Natural killer cell (primary cell): ENCODE measurements around the gene ARHGEF11. TPM values are rescaled to one million over a fixed set of nuclear protein-coding genes. Genes with fewer than 3 reads are reported as not detected.

Experiments used
- ATAC-seq, 3 donors: fragments of 150-1000 bp in 2 of 3; fragments of 200-7000 bp in 1 of 3; cut with Tn5 transposase; 1 replicate in 1 of 3; 2 replicates in 2 of 3; pipeline ENCODE4 v1.10.0; 2021; ENCODE audit warnings: mild to moderate bottlenecking in 2 of 3, moderate library complexity in 2 of 3
- DNase-seq, 2 donors: peaks; one replicate each; pipeline versions ENCODE4 v3.0.0 to v3.0.0-alpha.2; 2013 to 2021; ENCODE audit warnings: mixed read lengths in 1 of 2
- H3K27ac ChIP-seq: one replicate; pipeline ENCODE4 v1.5.1; 2013; ENCODE audit warnings: mild to moderate bottlenecking, low read length
- H3K27me3 ChIP-seq: one replicate; pipeline ENCODE4 v1.6.1; 2013; ENCODE audit warnings: low read length; ENCODE audit not compliant: control insufficient read depth, insufficient read depth
- H3K36me3 ChIP-seq: one replicate; pipeline ENCODE4 v1.6.1; 2013; ENCODE audit warnings: low read length; ENCODE audit not compliant: control insufficient read depth, insufficient read depth
- H3K4me1 ChIP-seq: one replicate; pipeline ENCODE4 v1.6.1; 2013; ENCODE audit warnings: low read length; ENCODE audit not compliant: control insufficient read depth, insufficient read depth
- H3K4me3 ChIP-seq: one replicate; pipeline ENCODE4 v1.5.1; 2013; ENCODE audit warnings: low read length
- H3K9me3 ChIP-seq: one replicate; pipeline ENCODE4 v1.6.1; 2013; ENCODE audit warnings: low read length; ENCODE audit not compliant: control insufficient read depth, insufficient read depth
- H3K27ac Mint-ChIP-seq, 2 donors: one replicate each; pipeline ENCODE4 v1.8.0; 2022; ENCODE audit warnings: mild to moderate bottlenecking in 2 of 2, mixed read lengths in 2 of 2, moderate library complexity in 1 of 2
- H3K27me3 Mint-ChIP-seq, 2 donors: one replicate each; pipeline ENCODE4 v1.8.0; 2022; ENCODE audit warnings: low read depth in 2 of 2, mixed read lengths in 2 of 2
- H3K36me3 Mint-ChIP-seq: one replicate; pipeline ENCODE4 v1.8.0; 2022; ENCODE audit warnings: mixed read lengths
- H3K4me1 Mint-ChIP-seq, 2 donors: one replicate each; pipeline ENCODE4 v1.8.0; 2022; ENCODE audit warnings: mixed read lengths in 2 of 2
- H3K4me3 Mint-ChIP-seq: one replicate; pipeline ENCODE4 v1.8.0; 2022; ENCODE audit warnings: mild to moderate bottlenecking, moderate library complexity, mixed read lengths
- H3K9me3 Mint-ChIP-seq, 2 donors: one replicate each; pipeline ENCODE4 v1.8.0; 2022; ENCODE audit warnings: mixed read lengths in 2 of 2
- CTCF ChIP-seq: fragments of 200-600 bp; IDR thresholded peaks from one replicate; pipeline ENCODE4 v1.8.0; 2022; ENCODE audit warnings: antibody characterized with exemption
- WGBS: methylation state at CpG from one replicate; pipeline ENCODE4 v1.1.7; 2013; ENCODE audit warnings: missing lambda C conversion rate; ENCODE audit not compliant: insufficient coverage; 5-methylcytosine and 5-hydroxymethylcytosine counted together
- intact Hi-C: fragments of 100-400 bp; cut with micrococcal nuclease; formaldehyde crosslinking; loops from one replicate; pipeline ENCODE4 v1.14.2; 2022
- total RNA-seq, 4 donors: library from RNA; stranded (reverse); fragments of 120-200 nt in 1 of 4; gene quantifications; one replicate each; pipeline versions ENCODE4 v1.2.3 to v1.2.4, GENCODE V29; 2013 to 2022

ARHGEF11 gene
- total RNA-seq, 3 donors from 2014 or later (not counting 1 experiment from before 2014, with no cell fraction given), result 1.7 to 2.8 (median 2.4) TPM

DNA sequence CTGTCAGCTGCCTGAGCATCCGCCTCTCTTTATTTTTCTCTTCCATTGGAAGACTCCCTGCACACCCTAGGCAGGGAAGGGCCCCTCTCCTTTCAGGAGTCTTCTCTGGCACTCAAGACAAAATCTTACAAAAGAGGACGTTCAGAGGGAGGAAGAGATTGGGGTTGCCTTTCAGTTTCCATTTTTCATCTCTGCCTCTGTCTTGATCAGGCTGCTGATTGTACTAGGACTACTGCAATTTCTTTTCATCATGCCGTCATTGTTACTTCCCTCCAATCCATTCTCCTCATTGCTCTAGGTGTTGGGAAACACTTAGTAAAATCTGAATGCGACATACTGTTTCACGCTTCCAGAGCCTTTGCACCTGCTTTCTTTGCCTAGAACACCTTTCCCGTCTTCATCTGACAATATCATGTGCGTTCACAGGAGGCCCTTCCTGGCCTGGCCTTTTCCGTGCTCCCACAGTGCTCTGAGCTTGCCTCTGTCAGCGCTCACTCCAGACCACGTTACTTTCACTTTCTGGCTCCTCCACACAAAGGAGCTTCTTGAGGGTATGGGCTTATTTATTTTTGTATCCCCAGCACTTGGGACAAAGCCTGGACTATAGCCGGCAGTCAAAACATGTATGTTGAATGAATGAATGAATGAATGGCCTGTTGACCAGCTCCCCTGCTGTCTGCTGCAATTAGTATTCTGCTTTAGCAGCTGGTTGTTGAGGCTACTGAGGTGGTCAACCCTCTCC, 114.2 kb downstream of the ARHGEF11 start:
- ATAC-seq (no peak), DNase-seq (no peak)
- H3K9me3 ChIP-seq, result no peaks in the 10 kb centered on the region
- H3K4me1 Mint-ChIP-seq, result peaks cover 5 to 16% of the 10 kb centered on the region in 2 donors
- no peaks in the 10 kb centered on the region for H3K36me3 ChIP-seq
- H3K27me3 Mint-ChIP-seq, result peaks cover 49 to 54% of the 10 kb centered on the region in 2 donors
- H3K27ac ChIP-seq, result no peak overlapping the region
- no peak overlapping the region for H3K27ac Mint-ChIP-seq
- no peak for TF ChIP-seq CTCF
- peaks cover 10% of the 10 kb centered on the region for H3K27me3 ChIP-seq
- intact Hi-C loops, result no loop called here
- H3K4me3 ChIP-seq, result no peak overlapping the region
- H3K36me3 Mint-ChIP-seq, result no peaks in the 10 kb centered on the region
- WGBS, result 58% methylated on average over 10 of the region's 11 CpGs
- peaks cover 8% of the 10 kb centered on the region for H3K4me1 ChIP-seq
- H3K4me3 Mint-ChIP-seq, result no peak overlapping the region
- no peaks in the 10 kb centered on the region for H3K9me3 Mint-ChIP-seq

DNA sequence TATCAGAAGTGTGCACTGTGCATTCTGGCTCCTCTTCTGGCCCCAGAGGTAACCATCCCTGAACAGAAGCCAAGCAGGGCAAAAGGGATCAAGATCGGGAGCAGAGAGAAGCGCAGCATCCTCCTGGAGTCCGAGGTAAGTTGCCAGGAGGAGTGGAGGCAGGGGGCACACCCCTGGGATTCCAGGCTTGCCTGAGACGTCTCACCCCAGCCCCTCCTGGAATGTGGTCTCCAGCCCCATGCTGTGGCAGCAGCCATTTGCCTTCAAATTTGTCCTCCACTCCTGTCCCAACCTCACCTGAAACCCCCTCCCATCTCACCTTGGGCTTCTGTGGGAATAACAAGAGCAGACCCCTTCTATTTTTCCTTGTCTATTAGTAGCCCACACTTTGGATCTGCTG, 115.1 kb downstream of the ARHGEF11 start:
- 82% methylated on average over 4 of the region's 4 CpGs for WGBS
- peaks cover 12% of the 10 kb centered on the region for H3K27me3 ChIP-seq
- peaks cover 53 to 63% of the 10 kb centered on the region in 2 donors for H3K27me3 Mint-ChIP-seq

DNA sequence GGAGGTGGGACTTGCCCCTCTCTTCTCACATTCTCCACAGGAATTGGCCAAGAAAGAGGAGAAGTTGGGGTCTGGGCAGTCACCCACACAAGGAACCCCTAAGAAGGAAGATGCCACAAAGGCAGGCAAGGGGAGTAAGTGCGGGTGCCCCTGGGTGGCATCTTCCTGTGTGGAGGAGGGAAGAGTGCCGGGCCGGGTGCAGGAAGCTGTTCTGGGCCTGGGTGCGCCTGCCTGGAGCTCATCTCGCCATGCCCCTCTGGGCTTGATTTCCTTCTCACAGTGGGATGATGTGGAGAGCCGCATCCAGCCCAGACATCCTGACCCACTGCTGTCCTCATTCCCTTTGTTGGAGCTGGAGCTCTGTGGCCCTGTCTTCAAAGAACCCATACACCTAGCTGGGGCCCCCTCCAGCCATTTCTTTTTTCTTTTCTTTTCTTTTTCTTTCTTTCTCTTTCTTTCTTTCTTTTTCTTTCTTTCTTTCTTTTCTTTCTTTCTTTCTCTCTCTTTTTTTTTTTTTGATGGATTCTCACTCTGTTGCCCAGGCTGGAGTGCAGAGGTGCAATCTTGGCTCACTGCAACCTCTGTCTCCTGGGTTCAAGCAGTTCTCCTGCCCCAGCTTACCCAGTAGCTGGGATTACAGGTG, 115.8 kb downstream of the ARHGEF11 start:
- Histone ChIP-seq H3K4me3 (no peak overlapping the region), H3K9me3 (no peaks in the 10 kb centered on the region), H3K36me3 (no peaks in the 10 kb centered on the region), H3K4me1 (peaks cover 8% of the 10 kb centered on the region), H3K27ac (no peak overlapping the region), H3K27me3 (peaks cover 17% of the 10 kb centered on the region)
- WGBS, result 72% methylated on average over 6 of the region's 6 CpGs
- no peaks in the 10 kb centered on the region for H3K9me3 Mint-ChIP-seq
- no peak for TF ChIP-seq CTCF
- H3K36me3 Mint-ChIP-seq, result no peaks in the 10 kb centered on the region
- ATAC-seq, result no peak
- peaks cover 5 to 16% of the 10 kb centered on the region in 2 donors for H3K4me1 Mint-ChIP-seq
- intact Hi-C loops, result no loop called here
- no peak overlapping the region for H3K4me3 Mint-ChIP-seq
- no peak overlapping the region for H3K27ac Mint-ChIP-seq
- peaks cover 58 to 70% of the 10 kb centered on the region in 2 donors for H3K27me3 Mint-ChIP-seq
- no peak for DNase-seq

More for the DNA sequence above, 115.1 kb downstream of the ARHGEF11 start:
- no peaks in the 10 kb centered on the region for H3K36me3 Mint-ChIP-seq
- Histone ChIP-seq H3K4me1 (peaks cover 8% of the 10 kb centered on the region), H3K4me3 (no peak overlapping the region), H3K9me3 (no peaks in the 10 kb centered on the region), H3K36me3 (no peaks in the 10 kb centered on the region), H3K27ac (no peak overlapping the region)
- TF ChIP-seq CTCF, result no peak
- intact Hi-C loops, result no loop called here
- no peaks in the 10 kb centered on the region for H3K9me3 Mint-ChIP-seq
- ATAC-seq (no peak), DNase-seq (no peak)
- H3K4me3 Mint-ChIP-seq, result no peak overlapping the region
- no peak overlapping the region for H3K27ac Mint-ChIP-seq
- H3K4me1 Mint-ChIP-seq, result peaks cover 5 to 16% of the 10 kb centered on the region in 2 donors
